HepG2 (cell line): Measurements from ENCODE around the gene HPD. TPM values are rescaled to one million over a fixed set of nuclear protein-coding genes. Genes with fewer than 3 reads are reported as not detected.
A peak's percentile ranks its signal among the peaks of the same experiment; 100 is the strongest.

Experiments
- ATAC-seq: fragments of 200-7000 bp; cut with Tn5 transposase; 3 replicates; pipeline ENCODE4 v1.9.1; 2020; ENCODE audit warnings: mild to moderate bottlenecking, moderate library complexity
- BruUV-seq: library from RNA; stranded (reverse); fragments of 400-500 nt; replicated peaks from 2 replicates; lab custom pipeline; 2021; lab: Mats Ljungman, UMichigan
- CTCF ChIA-PET: fragments of 300-600 bp; formaldehyde crosslinking; extraction: SDS; loops from one replicate; lab custom pipeline; 2021; ENCODE audit warnings: low total read pairs, inconsistent platforms, low intra/inter-chr PET ratio; lab: Yijun Ruan, JAX
- POLR2A ChIA-PET: fragments of 350-600 bp; sonication (Branson Sonifier 250); formaldehyde crosslinking; loops from one replicate; lab custom pipeline; 2020; ENCODE audit warnings: antibody characterized with exemption, inconsistent platforms; lab: Yijun Ruan, JAX
- DNase-seq: peaks from one replicate; pipeline ENCODE4 v3.0.0-alpha.2; 2015; ENCODE audit warnings: low spot score
- FAIRE-seq: peaks from 3 replicates; lab custom pipeline; 2011; peaks lifted over from hg19 to GRCh38; lab: Jason Lieb, UNC
- H2AFZ ChIP-seq: one replicate; pipeline ENCODE4 v1.6.1; 2011; ENCODE audit warnings: low read length, inconsistent platforms
- H3K27ac ChIP-seq: fragments of 300-600 bp; 3 replicates; pipeline ENCODE4 v1.8.0; 2011; ENCODE audit warnings: mixed run types, mild to moderate bottlenecking, mixed read lengths, low read length, inconsistent platforms; ENCODE audit not compliant: insufficient read depth; ENCODE audit errors: extremely low read length
- H3K27me3 ChIP-seq, 2 experiments: fragments of 200-600 bp in 1 of 2; 2 replicates in 1 of 2; 3 replicates in 1 of 2; pipeline versions ENCODE4 v1.6.0 to v1.8.0; 2011; ENCODE audit warnings: low read length in 2 of 2, mild to moderate bottlenecking in 2 of 2, moderate library complexity in 2 of 2, inconsistent platforms in 1 of 2; ENCODE audit not compliant: insufficient read depth in 2 of 2, control insufficient read depth in 1 of 2
- H3K36me3 ChIP-seq, 2 experiments: fragments of 200-600 bp in 1 of 2; replicated peaks in 1 of 2; 2 replicates in 1 of 2; 3 replicates in 1 of 2; pipeline versions ENCODE4 v1.5.1 to v1.8.0; 2011; ENCODE audit warnings: low read length in 2 of 2, inconsistent platforms in 1 of 2; ENCODE audit not compliant: insufficient read depth in 2 of 2, control insufficient read depth in 1 of 2
- H3K4me1 ChIP-seq: 2 replicates; pipeline ENCODE4 v1.5.1; 2012; ENCODE audit warnings: low read length, inconsistent platforms; ENCODE audit not compliant: insufficient read depth
- H3K4me2 ChIP-seq: 2 replicates; pipeline ENCODE4 v1.6.0; 2011; ENCODE audit warnings: low read depth, low read length, inconsistent platforms
- H3K4me3 ChIP-seq, 3 experiments: fragments of 200-600 bp in 1 of 3; sonication (generic), shearing (Covaris generic) in 1 of 3; replicated peaks in 1 of 3; 2 replicates each; pipeline ENCODE4 v1.5.1; 2011 to 2016; ENCODE audit warnings: low read length in 3 of 3, inconsistent platforms in 2 of 3, low read depth in 2 of 3, mild to moderate bottlenecking in 2 of 3, control low read depth in 1 of 3, mixed read lengths in 1 of 3; ENCODE audit not compliant: insufficient read depth in 1 of 3
- H3K79me2 ChIP-seq: one replicate; pipeline ENCODE4 v1.6.1; 2011; ENCODE audit warnings: low read length, inconsistent platforms; ENCODE audit not compliant: insufficient read depth
- H3K9ac ChIP-seq: 2 replicates; pipeline ENCODE4 v1.6.0; 2011; ENCODE audit warnings: mild to moderate bottlenecking, low read depth, low read length, inconsistent platforms; ENCODE audit not compliant: insufficient read depth
- H3K9me3 ChIP-seq: 2 replicates; pipeline ENCODE4 v1.5.1; 2012; ENCODE audit warnings: mild to moderate bottlenecking, low read length
- H4K20me1 ChIP-seq: 2 replicates; pipeline ENCODE4 v1.6.0; 2011; ENCODE audit warnings: inconsistent platforms, mild to moderate bottlenecking, low read length, moderate library complexity; ENCODE audit not compliant: insufficient read depth
- AGO2 ChIP-seq: fragments of 200-400 bp; formaldehyde crosslinking; optimal IDR thresholded peaks from 2 replicates; pipeline ENCODE3; 2017; ENCODE audit warnings: mild to moderate bottlenecking, low read depth, low read length, moderate library complexity
- ARNT2 ChIP-seq: sonication (generic); formaldehyde crosslinking; IDR thresholded peaks from 2 replicates; pipeline ENCODE4 v1.8.0; 2022; ENCODE audit warnings: mild to moderate bottlenecking, low read depth, missing genetic modification reagents, moderate library complexity
- CHD2 ChIP-seq: IDR thresholded peaks from 2 replicates; pipeline ENCODE4 v1.6.1; 2011; ENCODE audit warnings: low read depth, low read length, improper control_type of control experiment
- KLF13 ChIP-seq: sonication (generic); formaldehyde crosslinking; IDR thresholded peaks from 2 replicates; pipeline ENCODE4 v1.4.0; 2020; ENCODE audit warnings: mild to moderate bottlenecking, missing genetic modification reagents
- RBFOX2 ChIP-seq: fragments of 200-400 bp; formaldehyde crosslinking; IDR thresholded peaks from 2 replicates; pipeline ENCODE4 v1.6.1; 2017; ENCODE audit warnings: low read depth, mild to moderate bottlenecking, low read length
- TOPORS ChIP-seq: sonication (generic); formaldehyde crosslinking; IDR thresholded peaks from 2 replicates; pipeline ENCODE4 v1.8.0; 2023; ENCODE audit warnings: mild to moderate bottlenecking, missing genetic modification reagents
- U2AF2 ChIP-seq: fragments of 200-400 bp; formaldehyde crosslinking; IDR thresholded peaks from 2 replicates; pipeline ENCODE4 v1.6.1; 2017; ENCODE audit warnings: low read depth, mild to moderate bottlenecking, low read length
- ZBTB38 ChIP-seq: sonication (generic); formaldehyde crosslinking; IDR thresholded peaks from 2 replicates; pipeline ENCODE4 v1.5.1; 2020; ENCODE audit warnings: mild to moderate bottlenecking, missing genetic modification reagents
- ZC3H13 ChIP-seq: sonication (generic); formaldehyde crosslinking; IDR thresholded peaks from 2 replicates; pipeline ENCODE4 v1.8.1; 2023; ENCODE audit warnings: mild to moderate bottlenecking, missing genetic modification reagents, moderate library complexity
- ZNF3 ChIP-seq: IDR thresholded peaks from 2 replicates; pipeline ENCODE4 v1.7.0; 2017; ENCODE audit warnings: inconsistent platforms
- ZNF652 ChIP-seq: IDR thresholded peaks from 2 replicates; pipeline ENCODE4 v1.6.1; 2016; ENCODE audit warnings: low read depth, borderline replicate concordance
- ZNF839 ChIP-seq: sonication (generic); formaldehyde crosslinking; IDR thresholded peaks from 2 replicates; pipeline ENCODE4 v1.4.0; 2020; ENCODE audit warnings: missing genetic modification reagents, mild to moderate bottlenecking, borderline replicate concordance
- ZNF850 ChIP-seq: sonication (generic); formaldehyde crosslinking; conservative IDR thresholded peaks from 2 replicates; pipeline ENCODE4 v1.9.0; 2021; ENCODE audit warnings: mild to moderate bottlenecking, missing genetic modification reagents
- ZSCAN25 ChIP-seq: sonication (generic); formaldehyde crosslinking; IDR thresholded peaks from 2 replicates; pipeline ENCODE4 v1.8.0; 2022; ENCODE audit warnings: mild to moderate bottlenecking, missing genetic modification reagents
- WGBS: methylation state at CpG from one replicate; pipeline ENCODE4 v1.1.6; 2017; ENCODE audit warnings: low lambda C conversion rate; 5-methylcytosine and 5-hydroxymethylcytosine counted together
- in situ Hi-C: cut with HindIII; loops from 2 replicates; pipeline ENCODE4 v1.10.0; 2017; ENCODE audit warnings: low pct_unique_long_range_greater_than_20kb; ENCODE audit not compliant: extremely low pct_ligation_motif_present
- intact Hi-C: fragments of 100-400 bp; cut with micrococcal nuclease; formaldehyde crosslinking; loops from one replicate; pipeline ENCODE4 v1.10.0; 2022; ENCODE audit not compliant: unreplicated experiment
- polyA plus RNA-seq, 8 experiments: library from polyadenylated mRNA; depleted of rRNA in 3 of 8; stranded (reverse) in 7 of 8; unstranded in 1 of 8; fragments of >200 nt; fragmentation: Illumina TruSeq in 4 of 8; extraction: Trizol in 4 of 8; gene quantifications; 2 replicates each; pipeline versions ENCODE4 v1.2.1 to v1.2.3, GENCODE V29; 2011 to 2016; ENCODE audit warnings: low read depth in 4 of 8, missing spikeins in 1 of 8, mixed read lengths in 1 of 8; ENCODE audit not compliant: insufficient read depth in 1 of 8
- total RNA-seq, 5 experiments: library from RNA; depleted of rRNA; stranded (reverse); fragments of >200 nt; fragmentation: Illumina TruSeq; extraction: Trizol; gene quantifications; 2 replicates each; pipeline ENCODE4 v1.2.3, GENCODE V29; 2016; ENCODE audit warnings: low read depth in 1 of 5
- TF ChIP-seq, protein P1 (sequence below): sonication (generic); formaldehyde crosslinking; conservative IDR thresholded peaks from 2 replicates; pipeline ENCODE4 v1.8.1; 2023; ENCODE audit warnings: missing genetic modification reagents

HPD gene
- total and polyA plus RNA-seq, 2 of the 13 experiments (the other 11 are each of a cell fraction or from before 2014, with no cell fraction given), result 120 to 195 TPM

DNA sequence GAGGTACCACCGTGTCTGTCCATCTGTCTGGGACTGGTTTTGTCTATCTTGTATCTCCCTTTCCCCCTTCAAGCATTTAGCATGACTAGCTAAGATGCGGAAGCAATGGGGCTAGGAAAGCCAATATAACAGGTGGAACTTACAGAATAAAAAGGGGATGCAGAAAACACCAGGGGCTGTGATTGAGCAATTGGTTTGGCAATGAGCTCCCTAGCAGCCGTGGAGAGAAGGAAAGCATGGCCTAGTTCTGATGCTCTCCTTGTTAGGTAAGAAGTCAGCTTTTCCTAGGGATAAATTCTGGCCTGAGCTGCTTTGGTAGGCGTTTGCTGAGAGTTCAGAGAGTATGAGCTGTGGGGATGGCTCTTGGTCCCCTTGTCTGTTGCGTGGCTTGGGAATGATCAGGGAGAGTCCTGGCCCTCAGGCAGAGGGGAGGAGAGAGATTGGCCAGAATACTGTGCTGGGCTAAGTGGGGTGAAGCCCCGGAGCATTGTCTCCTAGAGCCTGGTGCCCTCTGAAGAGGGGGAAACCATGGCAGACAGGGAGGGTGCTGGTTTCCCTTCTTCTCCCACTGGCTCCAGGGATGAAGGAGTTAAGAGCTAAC is 47.7 kb downstream of the HPD start:
- H2AFZ ChIP-seq, result no peak overlapping the region
- FAIRE-seq (no peak), ATAC-seq (no peak), DNase-seq (no peak)
- peak overlapping the region; percentile 64; the same call in 1 of the 2 replicates for H3K9ac ChIP-seq
- peak; percentile 81; the same call in 1 of the 2 replicates for TF ChIP-seq ZNF652 (CRISPR knock-in tag)
- TF ChIP-seq ZNF839 (CRISPR knock-in tag), result no peak
- H3K27ac ChIP-seq, result peak overlapping the region; percentile 57
- peaks cover 20 to 32% of the 10 kb centered on the region in 2 experiments; a peak in 4 of 5 replicates for H3K36me3 ChIP-seq
- H3K79me2 ChIP-seq, result peaks cover 42% of the 10 kb centered on the region
- peak overlapping the region; percentile 79 for H3K4me2 ChIP-seq
- ChIA-PET CTCF (interaction anchor here (1.0 to 4.5 kb wide), 3 partner anchors 14 to 35 kb away, joined by 4 to 89 read pairs (median 19); partner anchors contain the start of gene RHOF), POLR2A (interaction anchor here (1.7 to 14.5 kb wide), 3 partner anchors 10 to 48 kb away, joined by 4 to 393 read pairs (median 6); partner anchors contain the start of genes HPD, RHOF and SETD1B)
- no TSS peak for BruUV-seq
- 74% methylated on average over 6 of the region's 6 CpGs for WGBS
- no peaks in the 10 kb centered on the region for H3K9me3 ChIP-seq
- H3K4me3 ChIP-seq, result peak overlapping the region in 2 of 3 experiments; percentile 25 to 71; a peak in 3 of 6 replicates
- no peaks in the 10 kb centered on the region for H3K27me3 ChIP-seq
- H4K20me1 ChIP-seq, result 0 out of 2 replicates have a peak, but pooled peaks cover 8% of the 10 kb centered on the region
- in situ Hi-C loops, result no loop called here
- peaks cover 46% of the 10 kb centered on the region for H3K4me1 ChIP-seq
- intact Hi-C loops, result no loop called here

DNA sequence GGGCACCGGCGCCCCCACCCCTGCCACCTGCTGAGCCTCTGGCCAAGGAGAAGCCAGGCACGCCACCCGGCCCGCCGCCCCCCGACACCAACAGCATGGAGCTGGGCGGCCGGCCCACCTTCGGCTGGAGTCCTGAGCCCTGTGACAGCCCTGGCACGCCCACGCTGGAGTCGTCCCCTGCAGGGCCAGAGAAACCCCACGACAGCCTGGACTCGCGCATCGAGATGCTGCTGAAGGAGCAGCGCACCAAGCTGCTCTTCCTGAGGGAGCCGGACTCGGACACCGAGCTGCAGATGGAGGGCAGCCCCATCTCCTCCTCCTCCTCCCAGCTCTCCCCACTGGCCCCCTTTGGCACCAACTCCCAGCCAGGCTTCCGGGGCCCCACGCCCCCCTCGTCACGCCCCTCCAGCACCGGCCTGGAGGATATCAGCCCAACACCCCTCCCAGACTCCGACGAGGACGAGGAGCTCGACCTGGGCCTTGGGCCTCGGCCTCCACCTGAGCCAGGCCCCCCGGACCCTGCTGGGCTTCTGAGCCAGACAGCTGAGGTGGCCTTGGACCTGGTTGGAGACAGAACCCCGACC is 48.3 kb downstream of the HPD start:
- CTCF ChIA-PET, result interaction anchor here (1.0 to 4.5 kb wide), 3 partner anchors 13 to 34 kb away, joined by 4 to 89 read pairs (median 19); partner anchors contain the start of gene RHOF
- peaks cover 49% of the 10 kb centered on the region for H3K4me1 ChIP-seq
- intact Hi-C loops, result no loop called here
- FAIRE-seq (no peak), ATAC-seq (no peak), DNase-seq (no peak)
- H3K27me3 ChIP-seq, result no peaks in the 10 kb centered on the region; a peak in 1 of 5 replicates
- H2AFZ ChIP-seq, result no peak overlapping the region
- no peak overlapping the region for H3K9ac ChIP-seq
- H3K36me3 ChIP-seq, result peaks cover 19 to 28% of the 10 kb centered on the region in 2 experiments; a peak in 4 of 5 replicates
- H3K4me2 ChIP-seq, result no peak overlapping the region
- no TSS peak for BruUV-seq
- H3K79me2 ChIP-seq, result peaks cover 47% of the 10 kb centered on the region
- TF ChIP-seq KLF13 (CRISPR knock-in tag) (no peak), TOPORS (CRISPR knock-in tag) (no peak), ZBTB38 (0 out of 2 replicates have a peak, but pooled peaks have one; percentile 15), ARNT2 (CRISPR knock-in tag) (no peak), ZNF3 (CRISPR knock-in tag) (no peak), ZC3H13 (CRISPR knock-in tag) (0 out of 2 replicates have a peak, but pooled peaks have one; percentile 13), RBFOX2 (peak; percentile 58), ZNF850 (CRISPR knock-in tag) (no peak), AGO2 (peak; percentile 70), CHD2 (no peak), ZSCAN25 (no peak), U2AF2 (no peak)
- TF ChIP-seq, protein P1, sequence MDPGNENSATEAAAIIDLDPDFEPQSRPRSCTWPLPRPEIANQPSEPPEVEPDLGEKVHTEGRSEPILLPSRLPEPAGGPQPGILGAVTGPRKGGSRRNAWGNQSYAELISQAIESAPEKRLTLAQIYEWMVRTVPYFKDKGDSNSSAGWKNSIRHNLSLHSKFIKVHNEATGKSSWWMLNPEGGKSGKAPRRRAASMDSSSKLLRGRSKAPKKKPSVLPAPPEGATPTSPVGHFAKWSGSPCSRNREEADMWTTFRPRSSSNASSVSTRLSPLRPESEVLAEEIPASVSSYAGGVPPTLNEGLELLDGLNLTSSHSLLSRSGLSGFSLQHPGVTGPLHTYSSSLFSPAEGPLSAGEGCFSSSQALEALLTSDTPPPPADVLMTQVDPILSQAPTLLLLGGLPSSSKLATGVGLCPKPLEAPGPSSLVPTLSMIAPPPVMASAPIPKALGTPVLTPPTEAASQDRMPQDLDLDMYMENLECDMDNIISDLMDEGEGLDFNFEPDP, result no peak
- no peak overlapping the region for H3K27ac ChIP-seq
- POLR2A ChIA-PET, result interaction anchor here (14.5 kb wide), 1 partner anchor 13 kb away, joined by 393 read pairs; the partner anchor contains the start of genes RHOF and SETD1B
- H3K9me3 ChIP-seq, result no peaks in the 10 kb centered on the region
- WGBS, result no CpG with 5 or more reads among the region's 33 CpGs
- 0 out of 2 replicates have a peak, but pooled peaks cover 8% of the 10 kb centered on the region for H4K20me1 ChIP-seq
- in situ Hi-C loops, result no loop called here
- no peak overlapping the region for H3K4me3 ChIP-seq
